Measurements from ENCODE around the gene FTO. TPM values are rescaled to one million over a fixed set of nuclear protein-coding genes. Genes with fewer than 3 reads are reported as not detected.

The FTO gene
- total RNA-seq, 1 donor from 2014 or later = 98.6 TPM

GRCh38 chr16:53982631-53983042 lies 278.7 kb downstream of the FTO start:
- intact Hi-C loops (cut with DNase I) = no loop called here
- no peak for DNase-seq

DNA sequence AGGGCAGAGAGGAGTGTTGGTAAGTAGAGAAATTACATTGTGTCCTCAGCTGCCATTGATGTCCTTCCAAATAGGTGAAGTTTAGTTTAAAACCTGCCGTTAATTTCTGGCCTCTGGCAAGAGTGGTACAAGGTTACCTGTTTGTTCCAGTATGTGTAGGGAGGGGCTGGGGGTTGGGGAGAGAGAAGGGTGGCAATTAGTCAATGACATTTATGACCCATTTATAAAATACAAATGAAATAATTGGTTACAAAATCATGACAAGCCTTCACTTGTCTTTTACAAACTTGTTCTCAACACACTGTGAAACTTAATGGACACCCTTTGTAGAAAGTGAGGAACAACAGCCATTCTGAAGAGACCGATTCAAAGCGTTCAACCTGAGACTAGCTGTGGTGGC lies 281.0 kb downstream of the FTO start:
- H3K36me3 ChIP-seq = no peaks in the 10 kb centered on the region
- intact Hi-C loops (cut with DNase I) = no loop called here
- ATAC-seq (no peak), DNase-seq (no peak)
- no peak overlapping the region for H3K27ac ChIP-seq
- H3K4me3 ChIP-seq = no peak overlapping the region
- TF ChIP-seq CTCF (IDR thresholded peaks at IDR 0.05) = no peak
- H3K27me3 ChIP-seq (ENCODE audit: low read depth) = no peaks in the 10 kb centered on the region
- H3K4me1 ChIP-seq = no peaks in the 10 kb centered on the region
- H3K9me3 ChIP-seq = no peaks in the 10 kb centered on the region

More at GRCh38 chr16:53982631-53983042, 278.7 kb downstream of the FTO start:
- no peak overlapping the region for H3K27ac ChIP-seq
- H3K36me3 ChIP-seq = no peaks in the 10 kb centered on the region
- H3K4me1 ChIP-seq = no peaks in the 10 kb centered on the region
- no peak overlapping the region for H3K4me3 ChIP-seq
- TF ChIP-seq CTCF (IDR thresholded peaks at IDR 0.05) = no peak
- H3K27me3 ChIP-seq (ENCODE audit: low read depth) = no peaks in the 10 kb centered on the region
- peak; percentile 72 to 77 for ATAC-seq
- no peaks in the 10 kb centered on the region for H3K9me3 ChIP-seq

GRCh38 chr16:53985861-53986260 lies 281.9 kb downstream of the FTO start:
- no peak for DNase-seq
- no peak for TF ChIP-seq CTCF (IDR thresholded peaks at IDR 0.05)
- intact Hi-C loops (cut with DNase I) = no loop called here
- no peak for ATAC-seq
- no peak overlapping the region for H3K4me3 ChIP-seq
- peaks cover under 1% of the 10 kb centered on the region for H3K4me1 ChIP-seq
- no peak overlapping the region for H3K27ac ChIP-seq
- no peaks in the 10 kb centered on the region for H3K27me3 ChIP-seq (ENCODE audit: low read depth)
- H3K36me3 ChIP-seq = no peaks in the 10 kb centered on the region
- H3K9me3 ChIP-seq = no peaks in the 10 kb centered on the region

GRCh38 chr16:53986793-53987192 lies 282.8 kb downstream of the FTO start:
- ATAC-seq (no peak), DNase-seq (no peak)
- no peak overlapping the region for H3K27ac ChIP-seq
- H3K27me3 ChIP-seq (ENCODE audit: low read depth) = no peaks in the 10 kb centered on the region
- no peak overlapping the region for H3K4me3 ChIP-seq
- peaks cover 9% of the 10 kb centered on the region for H3K4me1 ChIP-seq
- H3K9me3 ChIP-seq = no peaks in the 10 kb centered on the region
- no peaks in the 10 kb centered on the region for H3K36me3 ChIP-seq
- TF ChIP-seq CTCF (IDR thresholded peaks at IDR 0.05) = no peak
- intact Hi-C loops (cut with DNase I) = no loop called here

DNA sequence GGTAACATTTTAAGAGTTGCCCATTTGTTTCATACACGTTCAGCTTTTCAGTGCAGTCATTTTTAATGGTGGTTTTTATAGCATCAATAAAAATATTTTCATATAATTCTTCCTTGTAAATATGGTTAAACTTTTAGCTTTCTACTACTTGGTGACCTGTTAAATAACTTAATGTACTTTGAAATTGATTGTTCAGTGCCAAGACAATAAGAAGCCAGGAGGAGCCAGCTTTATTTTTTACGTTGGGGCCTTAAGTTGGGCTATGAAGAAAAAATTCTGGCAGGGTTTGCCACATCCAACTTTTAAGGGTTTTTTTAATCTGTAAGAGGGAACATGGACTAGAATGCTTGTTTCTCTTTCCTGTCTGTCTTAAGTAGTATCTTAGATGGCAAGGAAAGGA lies 284.2 kb downstream of the FTO start:
- H3K27me3 ChIP-seq (ENCODE audit: low read depth) = no peaks in the 10 kb centered on the region
- intact Hi-C loops (cut with DNase I) = no loop called here
- peaks cover 13% of the 10 kb centered on the region for H3K4me1 ChIP-seq
- no peak for DNase-seq
- no peaks in the 10 kb centered on the region for H3K9me3 ChIP-seq
- H3K4me3 ChIP-seq = no peak overlapping the region
- H3K27ac ChIP-seq = no peak overlapping the region
- H3K36me3 ChIP-seq = no peaks in the 10 kb centered on the region
- no peak for ATAC-seq
- TF ChIP-seq CTCF (IDR thresholded peaks at IDR 0.05) = no peak

GRCh38 chr16:53989597-53989996 lies 285.6 kb downstream of the FTO start:
- H3K27ac ChIP-seq = no peak overlapping the region
- ATAC-seq = no peak
- H3K27me3 ChIP-seq (ENCODE audit: low read depth) = no peaks in the 10 kb centered on the region
- intact Hi-C loops (cut with DNase I) = no loop called here
- no peak for TF ChIP-seq CTCF (IDR thresholded peaks at IDR 0.05)
- peaks cover 13% of the 10 kb centered on the region for H3K4me1 ChIP-seq
- H3K36me3 ChIP-seq = no peaks in the 10 kb centered on the region
- no peaks in the 10 kb centered on the region for H3K9me3 ChIP-seq
- H3K4me3 ChIP-seq = no peak overlapping the region
- no peak for DNase-seq

Measured in lower lobe of right lung (tissue), 2 donors.